ENCODE measurements around the gene IREB2. TPM values are rescaled to one million over a fixed set of nuclear protein-coding genes. Genes with fewer than 3 reads are reported as not detected.
"Not testable (repeated sequence)": the region's sequence is repeated elsewhere in the genome, so short reads cannot be mapped to it uniquely, and the experiment has no call there.

IREB2 gene
- total RNA-seq, 1 experiment from 2014 or later = 23.8 TPM

DNA sequence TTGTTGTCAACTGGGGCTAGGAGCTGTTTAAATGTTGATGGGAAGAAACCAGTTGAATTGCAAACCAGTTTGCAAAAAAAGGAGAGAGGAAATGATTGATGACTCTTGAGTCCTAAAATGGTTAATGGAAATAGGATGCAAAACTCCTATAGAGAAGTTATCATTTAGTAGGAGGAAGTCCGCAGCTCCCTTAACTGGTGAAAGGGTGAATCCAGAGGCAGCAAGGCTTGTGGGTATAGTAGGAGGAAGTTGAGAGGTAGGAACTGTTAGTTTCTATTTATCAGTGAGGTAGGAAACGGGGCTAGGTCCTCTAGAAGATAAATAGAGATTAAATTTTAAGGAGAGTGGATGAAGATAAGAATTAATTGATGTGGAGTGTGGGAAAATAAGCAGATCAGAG, 15.4 kb downstream of the IREB2 start:
- in situ Hi-C loops (cut with HindIII; ENCODE audit: low sequenced_read_pairs) = no loop called here
- no peak for DNase-seq (ENCODE audit: low spot score)

DNA sequence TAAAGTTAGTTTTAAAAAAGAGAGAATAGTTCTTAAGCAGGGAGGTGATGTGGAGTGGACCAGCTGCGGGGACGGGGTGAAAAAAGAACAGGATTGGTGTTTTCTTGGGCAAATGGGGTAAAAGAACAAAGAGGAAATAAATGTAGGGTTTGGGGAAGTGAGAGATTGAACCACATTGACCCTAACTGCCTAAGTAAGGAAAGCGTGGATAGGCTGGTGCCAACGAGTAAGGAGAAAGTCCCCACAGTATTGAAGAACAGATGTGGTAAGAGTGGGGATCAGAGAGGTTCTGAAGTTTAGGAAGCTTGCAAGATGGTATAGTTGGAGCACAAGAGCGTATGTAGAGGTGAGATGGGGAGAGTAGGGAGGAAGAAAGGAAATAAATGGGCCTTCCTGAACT, 17.0 kb downstream of the IREB2 start:
- in situ Hi-C loops (cut with HindIII; ENCODE audit: low sequenced_read_pairs) = no loop called here
- no peak for DNase-seq (ENCODE audit: low spot score)

DNA sequence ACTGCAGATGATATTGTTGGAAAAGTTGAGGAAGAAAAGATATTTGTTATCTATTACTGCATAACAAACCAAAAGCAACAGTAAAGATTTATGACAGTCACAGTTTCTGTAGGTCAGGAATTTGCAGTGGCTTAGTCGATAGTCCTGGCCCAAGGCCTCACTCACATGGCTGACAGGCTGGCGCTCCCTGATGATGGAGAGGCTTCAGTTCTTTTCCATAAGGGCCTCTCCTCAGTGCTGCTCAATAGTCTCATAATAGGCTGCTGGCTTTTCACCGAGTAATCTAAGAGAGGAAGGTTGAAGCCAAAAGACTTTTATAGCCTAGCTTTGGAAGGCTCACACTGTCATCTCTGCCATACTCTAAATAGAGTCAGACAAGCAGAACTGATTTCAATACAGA, 17.7 kb downstream of the IREB2 start:
- in situ Hi-C loops (cut with HindIII; ENCODE audit: low sequenced_read_pairs) = no loop called here
- DNase-seq (ENCODE audit: low spot score) = peak; percentile 10

DNA sequence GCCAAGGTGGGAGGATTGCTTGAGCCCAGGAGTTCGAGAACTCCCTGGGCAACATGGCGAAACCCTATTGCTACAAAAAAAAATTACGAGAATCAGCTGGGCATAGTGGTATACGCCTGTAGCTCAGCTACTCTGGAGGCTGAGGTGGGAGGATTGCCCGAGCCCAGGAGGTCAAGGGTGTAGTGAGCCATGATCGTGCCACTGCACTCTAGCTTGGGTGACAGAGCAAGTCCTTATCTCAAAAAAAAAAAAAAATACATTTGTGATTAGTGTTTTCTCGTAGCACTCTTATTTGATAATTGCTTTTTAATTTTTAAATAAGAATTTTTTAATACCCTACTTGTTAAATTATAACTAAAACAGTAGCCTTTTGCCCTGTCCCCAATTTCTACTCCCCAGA, 18.4 kb downstream of the IREB2 start:
- in situ Hi-C loops (cut with HindIII; ENCODE audit: low sequenced_read_pairs) = no loop called here

DNA sequence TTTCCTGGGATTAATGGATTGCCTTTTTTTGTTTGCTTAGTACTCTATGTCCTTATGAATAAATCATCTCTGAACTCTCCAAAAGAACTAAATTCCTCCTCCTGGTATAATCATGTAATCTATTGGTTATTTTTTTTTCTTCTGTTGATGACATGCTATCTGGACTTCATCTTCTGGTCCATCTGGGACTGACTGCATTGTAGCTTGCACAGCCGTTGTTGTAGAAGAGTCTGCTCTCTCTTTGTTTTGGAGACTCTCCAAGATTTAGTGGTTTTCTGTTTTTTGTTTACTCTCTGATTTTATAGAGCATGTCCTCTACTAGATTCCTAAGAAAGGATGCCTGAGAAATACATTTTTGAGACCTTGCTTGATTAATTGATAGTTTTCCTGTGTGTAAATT, 19.1 kb downstream of the IREB2 start:
- in situ Hi-C loops (cut with HindIII; ENCODE audit: low sequenced_read_pairs) = no loop called here
- DNase-seq (ENCODE audit: low spot score) = peak; percentile 18

More for the DNA sequence above, 18.4 kb downstream of the IREB2 start:
- no peak for DNase-seq (ENCODE audit: low spot score)

DNA sequence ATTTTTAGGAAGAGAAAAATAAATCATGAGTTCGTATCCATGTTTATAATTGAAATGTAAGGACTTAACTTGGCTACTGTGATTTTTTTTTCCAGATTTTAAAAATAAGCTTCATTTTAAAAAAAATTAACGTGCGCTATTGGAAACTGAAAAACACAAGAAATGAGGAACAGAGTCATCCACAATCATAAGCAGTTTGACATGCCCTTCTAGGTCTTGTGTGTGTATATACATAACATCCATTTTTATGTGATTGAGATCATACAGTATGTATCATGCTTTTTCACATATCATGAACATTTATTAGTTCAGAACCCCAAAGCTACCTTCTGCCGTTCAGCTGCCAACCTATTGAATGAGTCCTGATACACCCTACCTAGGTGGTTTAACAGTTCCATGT, 22.7 kb downstream of the IREB2 start:
- DNase-seq (ENCODE audit: low spot score) = no peak
- in situ Hi-C loops (cut with HindIII; ENCODE audit: low sequenced_read_pairs) = no loop called here

DNA sequence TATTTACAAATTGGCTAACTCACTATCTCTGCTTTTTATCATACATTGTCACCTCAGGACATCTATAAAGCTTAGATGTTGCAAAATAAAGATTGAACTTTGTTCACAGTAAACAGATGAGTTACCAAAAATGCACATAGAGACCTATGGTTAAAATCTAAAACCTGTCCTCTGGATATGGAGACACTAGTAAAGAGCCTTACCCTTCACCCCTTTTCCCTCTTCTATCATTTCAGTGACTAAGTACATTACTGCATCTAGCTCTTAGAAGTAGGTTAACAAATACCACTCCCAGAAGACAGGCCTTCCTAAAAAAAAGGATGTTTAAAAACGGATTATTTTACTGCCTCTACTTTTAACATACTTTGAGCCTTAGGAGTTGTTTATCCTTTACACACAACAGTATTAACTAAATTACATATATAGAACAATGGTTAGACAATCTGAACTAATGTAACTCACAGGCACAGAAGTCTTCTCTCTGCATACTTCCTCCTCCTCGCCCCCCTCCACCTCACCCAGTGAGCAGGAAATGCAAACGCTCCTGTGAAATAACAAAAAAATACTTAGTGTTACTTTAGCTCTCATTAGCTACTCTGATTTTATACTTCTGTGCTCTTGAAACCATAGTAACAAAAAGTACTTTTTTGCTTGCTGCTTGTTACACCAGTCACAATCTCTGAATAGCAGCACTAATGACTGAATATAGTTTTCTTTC, 23.3 kb downstream of the IREB2 start:
- no peak for DNase-seq (ENCODE audit: low spot score)
- in situ Hi-C loops (cut with HindIII; ENCODE audit: low sequenced_read_pairs) = no loop called here

DNA sequence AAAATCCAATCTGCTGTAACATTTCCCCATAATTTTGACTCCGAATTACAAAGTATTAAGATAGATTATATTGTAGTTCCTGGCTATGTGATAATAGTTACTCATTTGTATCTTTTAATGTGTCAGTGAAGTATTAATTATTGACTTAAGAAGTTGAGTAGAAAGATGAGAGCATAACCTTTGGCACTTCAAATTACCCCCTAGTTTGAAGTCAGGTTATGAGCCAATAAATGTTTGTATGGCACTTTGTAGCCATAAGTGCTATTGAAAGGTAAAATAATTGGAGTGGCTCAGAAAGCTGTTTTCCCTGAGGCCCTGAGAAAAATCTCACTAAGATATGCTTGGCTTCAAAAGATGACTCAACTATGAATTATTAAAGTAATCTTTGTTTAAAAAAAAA, 31.0 kb downstream of the IREB2 start:
- in situ Hi-C loops (cut with HindIII; ENCODE audit: low sequenced_read_pairs) = no loop called here
- DNase-seq (ENCODE audit: low spot score) = no peak

DNA sequence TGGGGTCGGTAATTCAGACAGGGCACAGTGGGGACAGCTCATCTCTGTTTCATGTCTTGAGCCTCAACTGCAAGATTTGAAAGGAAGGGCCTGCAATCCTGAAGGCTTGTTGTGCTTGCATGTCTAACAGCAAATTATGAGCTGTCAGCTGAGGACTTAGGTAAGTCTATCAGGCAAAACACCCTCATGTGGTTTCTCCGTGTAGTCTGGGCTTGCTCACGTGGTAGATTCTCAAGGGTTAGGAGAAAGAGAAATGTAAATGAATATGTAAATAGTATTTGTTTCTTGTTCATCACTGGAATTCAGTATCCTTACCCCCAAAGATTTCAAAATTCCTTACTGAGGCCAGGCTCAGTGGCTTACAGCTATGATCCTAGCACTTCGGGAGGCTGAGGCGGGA, 39.3 kb downstream of the IREB2 start:
- DNase-seq (ENCODE audit: low spot score) = no peak
- in situ Hi-C loops (cut with HindIII; ENCODE audit: low sequenced_read_pairs) = no loop called here

DNA sequence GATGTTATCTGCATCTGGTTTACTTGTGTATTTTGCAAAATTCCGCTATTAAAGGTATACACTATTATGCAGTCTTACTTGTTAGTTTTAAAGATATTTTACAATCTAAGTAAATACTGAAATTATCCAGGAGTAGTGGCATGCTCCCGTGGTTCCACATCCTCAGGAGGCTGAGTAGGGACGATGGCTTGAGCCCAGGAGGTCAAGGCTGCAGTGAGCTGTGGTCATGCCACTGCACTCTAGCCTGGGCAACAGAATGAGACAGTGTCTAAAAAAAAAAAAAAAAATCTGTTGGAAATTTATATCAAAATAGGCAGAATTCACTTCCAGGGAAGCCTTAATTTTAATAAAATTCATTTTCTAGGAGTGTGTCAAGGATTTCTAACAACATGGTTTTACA, 41.6 kb downstream of the IREB2 start:
- DNase-seq (ENCODE audit: low spot score) = no peak
- in situ Hi-C loops (cut with HindIII; ENCODE audit: low sequenced_read_pairs) = no loop called here

DNA sequence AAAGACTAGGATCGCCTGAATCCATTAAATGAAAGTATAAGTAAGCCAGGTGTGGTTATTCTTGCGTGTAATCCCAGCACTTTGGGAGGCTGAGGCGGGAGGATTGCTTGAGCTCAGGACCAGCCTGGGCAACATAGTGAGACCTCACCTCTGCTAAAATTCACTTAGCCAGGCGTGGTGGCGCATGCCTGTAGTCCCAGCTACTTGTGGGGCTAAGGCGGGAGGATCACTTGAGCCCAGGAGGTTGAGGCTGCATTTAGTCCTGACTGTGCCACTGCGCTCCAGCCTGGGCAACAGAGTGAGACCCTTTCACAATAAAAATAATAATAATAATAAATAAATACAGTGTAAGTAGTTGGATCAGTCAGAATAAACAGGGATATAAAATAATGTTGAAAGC, 43.9 kb downstream of the IREB2 start:
- in situ Hi-C loops (cut with HindIII; ENCODE audit: low sequenced_read_pairs) = no loop called here
- DNase-seq (ENCODE audit: low spot score) = no peak

DNA sequence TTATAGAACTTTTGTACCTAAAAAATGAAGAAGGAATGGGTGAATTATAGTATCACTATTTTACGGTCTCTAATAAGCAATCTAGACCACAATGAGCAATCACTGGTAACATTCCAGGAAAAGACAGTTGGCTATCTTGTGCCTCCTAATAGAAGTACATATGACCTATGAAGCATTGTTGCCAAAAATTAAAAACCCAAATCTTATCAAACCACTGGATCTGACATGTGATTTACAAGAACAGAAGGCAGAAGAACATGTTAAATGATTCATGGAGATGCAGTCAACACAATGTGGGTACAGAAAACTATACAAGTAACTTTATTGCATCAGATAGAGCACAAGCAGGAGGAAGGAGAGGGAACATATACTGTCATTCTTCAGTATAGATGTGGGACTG, 54.9 kb downstream of the IREB2 start:
- in situ Hi-C loops (cut with HindIII; ENCODE audit: low sequenced_read_pairs) = no loop called here

DNA sequence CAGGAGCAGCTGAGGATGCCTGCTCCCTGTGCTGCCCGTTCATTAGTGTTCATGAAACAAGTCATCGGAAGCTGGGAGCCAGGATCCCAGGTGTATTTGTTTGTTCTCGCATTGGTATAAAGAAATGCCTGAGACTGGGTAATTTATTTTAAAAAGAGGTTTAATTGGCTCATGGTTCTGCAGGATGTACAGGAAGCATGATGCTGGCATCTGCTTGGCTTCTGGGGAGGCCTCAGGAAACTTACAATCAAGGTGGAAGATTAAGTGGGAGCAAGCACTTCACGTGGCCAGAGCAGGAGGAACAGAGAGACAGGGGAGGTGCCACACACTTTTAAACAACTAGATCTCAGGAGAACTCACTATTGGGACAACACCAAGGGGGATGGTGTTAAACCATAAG, 63.8 kb downstream of the IREB2 start:
- DNase-seq (ENCODE audit: low spot score) = no peak
- in situ Hi-C loops (cut with HindIII; ENCODE audit: low sequenced_read_pairs) = no loop called here

More for the DNA sequence above, 54.9 kb downstream of the IREB2 start:
- DNase-seq (ENCODE audit: low spot score) = no peak

DNA sequence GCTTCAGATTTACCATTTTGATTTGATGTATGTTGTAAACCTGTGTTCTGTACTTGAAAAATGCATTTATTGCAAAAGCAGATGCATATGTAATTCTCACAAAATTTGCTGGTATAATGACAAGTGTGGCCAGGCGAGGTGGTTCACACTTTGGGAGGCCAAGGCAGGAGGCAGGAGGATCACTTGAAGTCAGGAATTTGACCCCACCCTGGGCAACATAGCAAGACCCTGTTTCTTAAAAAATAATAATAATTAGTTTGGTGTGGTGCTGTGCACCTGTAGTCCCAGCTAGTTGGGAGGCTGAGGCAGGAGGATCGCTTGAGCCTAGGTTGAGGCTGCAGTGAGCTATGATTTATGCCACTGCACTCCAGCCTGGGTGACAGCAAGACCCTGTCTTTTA, 64.6 kb downstream of the IREB2 start:
- in situ Hi-C loops (cut with HindIII; ENCODE audit: low sequenced_read_pairs) = no loop called here
- DNase-seq (ENCODE audit: low spot score) = no peak

DNA sequence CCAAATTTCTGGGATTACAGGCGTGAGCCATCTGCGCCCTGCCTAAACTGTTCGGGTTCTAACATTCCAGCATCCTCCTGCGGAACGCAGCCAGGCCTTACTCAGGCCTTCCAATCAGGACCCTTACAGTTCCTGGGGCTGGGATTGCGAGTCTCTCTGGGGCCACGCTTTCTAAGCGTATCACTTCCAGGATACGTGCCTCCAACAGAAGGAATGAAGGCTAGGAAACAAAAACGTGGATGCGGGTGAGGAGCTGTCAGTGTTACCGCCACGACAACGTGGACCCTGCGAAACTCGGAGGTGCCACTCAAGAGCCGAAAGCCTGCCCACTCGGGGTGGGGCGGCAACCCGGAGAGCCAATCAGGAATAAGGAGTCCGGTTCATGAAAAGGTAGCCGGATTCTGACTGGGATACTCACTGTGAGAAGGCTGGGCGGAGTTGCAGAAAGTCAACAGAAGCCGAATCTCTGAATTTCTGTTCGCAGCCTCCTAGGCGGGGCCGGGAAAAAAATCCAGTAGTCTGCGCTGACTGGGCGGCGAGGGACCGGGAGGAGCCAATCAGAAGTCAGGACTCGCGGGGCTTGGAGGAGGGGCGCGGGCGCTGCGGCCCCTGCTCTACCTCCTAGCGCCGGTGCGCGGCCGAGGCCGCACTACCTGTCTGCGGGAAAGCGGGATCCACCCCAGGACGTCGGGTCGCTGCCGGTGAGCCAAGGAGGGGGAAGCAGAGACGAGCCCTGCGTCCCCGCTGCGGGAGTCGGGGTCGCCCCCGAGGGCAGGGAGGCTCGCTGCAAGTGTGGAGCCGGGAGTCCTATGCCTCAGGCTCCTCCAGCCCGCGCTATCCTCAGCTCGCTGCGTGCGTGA, 69.2 kb downstream of the IREB2 start, which contains the start of gene HYKK:
Gene HYKK (plus strand): TSS at position 607 of the 860 bp plus-strand sequence. CDS start 5,512 bp downstream, outside the sequence.
- peak; percentile 99 for DNase-seq (ENCODE audit: low spot score)
- in situ Hi-C loops (cut with HindIII; ENCODE audit: low sequenced_read_pairs) = no loop called here

DNA sequence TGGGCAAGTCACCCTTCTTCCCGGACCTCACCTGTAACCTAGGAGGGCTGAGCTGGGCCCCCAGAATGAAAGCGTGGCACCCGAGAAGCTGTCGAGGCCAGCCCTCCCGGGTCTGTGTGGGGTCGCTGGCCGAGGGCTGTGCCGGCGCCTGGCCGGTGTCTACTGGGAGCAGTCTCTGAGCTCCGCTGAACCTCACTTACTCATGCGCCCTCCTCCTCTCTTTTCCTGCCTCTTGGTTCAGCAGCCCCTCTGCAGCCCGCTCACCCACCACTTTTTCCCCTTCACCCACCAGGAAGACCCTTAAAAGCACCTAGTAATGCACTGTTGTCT, 69.8 kb downstream of the IREB2 start:
- DNase-seq (ENCODE audit: low spot score) = no peak
- in situ Hi-C loops (cut with HindIII; ENCODE audit: low sequenced_read_pairs) = no loop called here

DNA sequence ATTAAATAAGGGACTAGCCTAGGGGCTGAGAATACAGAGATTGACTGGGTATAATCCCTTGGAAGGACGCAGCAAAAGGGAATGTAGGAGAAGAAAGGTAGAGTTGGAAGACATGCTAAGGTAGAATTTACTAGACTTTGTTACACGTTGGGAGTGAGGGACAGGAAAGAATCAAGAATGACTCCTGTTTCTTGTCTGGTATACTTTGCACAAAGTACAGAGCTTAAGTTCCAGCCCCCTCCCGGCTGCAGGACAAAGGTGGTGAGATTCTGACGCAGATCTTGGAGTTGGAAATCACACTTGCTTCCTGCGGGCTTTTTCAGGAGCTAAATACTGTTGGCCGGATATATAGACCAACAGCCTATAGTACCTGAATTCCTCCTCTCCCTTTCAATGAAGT, 70.3 kb downstream of the IREB2 start:
- in situ Hi-C loops (cut with HindIII; ENCODE audit: low sequenced_read_pairs) = no loop called here
- DNase-seq (ENCODE audit: low spot score) = no peak

DNA sequence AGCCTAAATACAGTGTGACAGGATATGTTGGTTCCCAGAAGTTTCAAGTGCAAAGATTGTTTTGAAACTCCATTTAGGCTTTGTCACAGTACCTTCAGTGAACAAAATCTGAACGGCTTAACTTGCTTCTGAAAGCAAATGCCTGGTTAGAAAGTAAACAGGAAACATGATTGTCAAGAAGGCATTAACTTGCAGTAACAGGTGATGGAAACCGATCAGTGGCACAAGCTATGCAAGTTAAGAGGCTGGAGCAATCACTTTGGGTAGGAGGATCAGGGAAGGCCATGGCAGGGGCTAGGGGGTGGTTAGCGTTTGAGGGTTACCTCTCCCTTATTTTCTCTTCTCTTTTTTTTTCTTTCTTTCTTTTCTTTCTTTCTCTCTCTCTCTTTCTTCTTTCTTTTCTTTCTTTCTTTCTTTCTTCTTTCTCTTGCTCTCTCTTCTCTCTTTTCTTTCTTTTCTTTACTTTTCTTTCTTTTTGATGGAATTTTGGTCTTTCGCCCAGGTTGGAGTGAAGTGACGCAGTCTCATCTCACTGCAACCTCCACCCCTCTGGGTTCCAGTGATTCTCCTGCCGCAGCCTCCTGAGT, 71.8 kb downstream of the IREB2 start:
- no peak for DNase-seq (ENCODE audit: low spot score)
- in situ Hi-C loops (cut with HindIII; ENCODE audit: low sequenced_read_pairs) = no loop called here

DNA sequence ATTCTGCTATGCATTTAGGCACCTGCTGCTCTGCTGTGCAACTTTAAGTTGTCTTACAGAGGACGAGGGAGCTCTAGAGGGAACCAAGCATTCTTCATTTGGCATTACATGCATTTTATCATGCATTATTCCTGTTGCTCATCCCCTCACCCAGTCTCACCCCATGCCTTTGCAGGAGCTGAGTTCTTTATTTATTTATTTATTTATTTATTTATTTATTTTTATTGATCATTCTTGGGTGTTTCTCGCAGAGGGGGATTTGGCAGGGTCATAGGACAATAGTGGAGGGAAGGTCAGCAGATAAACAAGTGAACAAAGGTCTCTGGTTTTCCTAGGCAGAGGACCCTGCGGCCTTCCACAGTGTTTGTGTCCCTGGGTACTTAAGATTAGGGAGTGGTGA, 82.0 kb downstream of the IREB2 start:
- in situ Hi-C loops (cut with HindIII; ENCODE audit: low sequenced_read_pairs); DNase-seq (ENCODE audit: low spot score): not testable (repeated sequence)

DNA sequence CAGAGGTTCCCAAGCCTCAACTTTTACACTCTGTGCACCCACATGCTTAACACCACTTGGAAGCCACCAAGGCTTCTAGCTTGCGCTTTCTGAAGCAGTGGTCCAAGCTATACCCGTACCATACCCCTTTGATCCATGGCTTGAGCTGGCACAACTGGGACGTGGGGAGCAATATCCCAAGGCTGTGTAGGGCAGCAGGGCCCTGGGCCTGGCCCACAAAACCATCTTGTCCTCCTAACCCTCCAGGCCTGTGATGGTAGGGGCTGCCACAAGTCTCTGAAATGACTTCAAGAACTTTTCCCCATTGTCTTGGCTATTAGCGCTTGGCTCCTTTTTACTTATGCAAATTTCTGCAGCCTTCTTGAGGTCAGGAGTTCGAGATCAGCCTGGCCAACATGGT, 86.2 kb downstream of the IREB2 start:
- DNase-seq (ENCODE audit: low spot score) = no peak
- in situ Hi-C loops (cut with HindIII; ENCODE audit: low sequenced_read_pairs) = no loop called here
